Parathyroid adenoma (tissue), 2 donors: ENCODE results near the gene PPP1R3G.
"Not testable (repeated sequence)": the region's sequence is repeated elsewhere in the genome, so short reads cannot be mapped to it uniquely, and the experiment has no call there.

Experiments used
- H2AFZ ChIP-seq: fragments of 300-600 bp; sonication (generic); one replicate; pipeline ENCODE4 v1.7.0; 2017; ENCODE audit warnings: antibody characterized with exemption, mild to moderate bottlenecking
- H3K27ac ChIP-seq: fragments of 300-600 bp; sonication (generic); one replicate; pipeline ENCODE4 v1.7.0; 2017
- H3K27me3 ChIP-seq: fragments of 300-600 bp; sonication (generic); one replicate; pipeline ENCODE4 v1.7.0; 2017; ENCODE audit warnings: low read length; ENCODE audit not compliant: control insufficient read depth, insufficient read depth
- H3K36me3 ChIP-seq: fragments of 300-600 bp; sonication (generic); one replicate; pipeline ENCODE4 v1.7.0; 2017; ENCODE audit warnings: low read length; ENCODE audit not compliant: control insufficient read depth, insufficient read depth
- H3K4me1 ChIP-seq: fragments of 300-600 bp; sonication (generic); one replicate; pipeline ENCODE4 v1.7.0; 2017; ENCODE audit warnings: control low read depth
- H3K4me2 ChIP-seq: fragments of 300-600 bp; sonication (generic); one replicate; pipeline ENCODE4 v1.7.0; 2017; ENCODE audit warnings: low read length
- H3K4me3 ChIP-seq: fragments of 300-600 bp; sonication (generic); one replicate; pipeline ENCODE4 v1.7.0; 2017; ENCODE audit warnings: low read depth, low read length
- H3K79me2 ChIP-seq: fragments of 300-600 bp; sonication (generic); one replicate; pipeline ENCODE4 v1.7.0; 2017; ENCODE audit warnings: control low read depth
- H3K9ac ChIP-seq: fragments of 300-600 bp; sonication (generic); one replicate; pipeline ENCODE4 v1.7.0; 2017; ENCODE audit warnings: mild to moderate bottlenecking
- H3K9me3 ChIP-seq: fragments of 300-600 bp; sonication (generic); one replicate; pipeline ENCODE4 v1.7.0; 2017; ENCODE audit warnings: low read length; ENCODE audit not compliant: control insufficient read depth
- CTCF ChIP-seq: fragments of 300-600 bp; sonication (generic); IDR thresholded peaks from one replicate; pipeline ENCODE4 v1.7.0; 2017; ENCODE audit warnings: antibody characterized with exemption, mild to moderate bottlenecking
- donor health status: primary hyperparathyroidism.

PPP1R3G gene

DNA sequence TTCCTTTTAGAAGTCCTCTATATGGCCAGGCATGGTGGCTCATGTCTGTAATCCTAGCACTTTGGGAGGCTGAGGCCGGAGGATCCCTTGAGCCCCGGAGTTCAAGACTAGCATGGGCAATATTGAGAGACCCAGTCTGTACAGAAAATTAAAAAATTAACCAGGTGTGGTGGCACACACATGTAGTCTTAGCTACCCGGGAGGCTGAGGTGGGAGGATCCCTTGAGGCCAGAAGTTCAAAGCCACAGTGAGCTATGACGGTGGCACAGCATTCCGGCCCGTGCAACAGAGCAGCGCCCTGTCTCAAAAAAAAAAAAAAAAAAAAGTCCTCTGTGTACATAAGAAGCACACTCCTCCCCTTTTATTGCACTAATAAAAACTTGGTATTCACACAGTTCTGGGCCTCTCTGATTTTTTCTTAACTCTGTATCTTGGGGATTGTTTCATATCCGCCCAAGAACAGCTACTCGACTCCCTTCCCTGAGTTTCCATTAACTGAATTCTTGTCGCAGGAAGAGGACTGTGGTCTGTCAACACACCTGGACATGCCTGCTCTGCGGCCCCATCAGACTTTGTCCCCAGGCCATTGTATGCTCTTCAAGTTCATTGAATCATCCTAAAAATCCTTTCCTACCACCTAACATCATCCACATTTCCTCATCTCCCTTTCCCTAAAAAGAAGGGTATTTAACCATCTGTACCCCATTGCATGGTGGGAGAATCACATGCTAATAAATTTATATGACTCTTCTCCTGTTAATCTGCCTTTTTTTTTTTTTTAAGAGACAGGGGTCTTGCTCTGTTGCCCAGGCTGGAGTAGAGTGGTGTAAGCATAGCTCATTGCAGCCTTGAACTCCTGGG is 25.9 kb upstream of the PPP1R3G start:
- H3K4me3 ChIP-seq: no peak overlapping the region
- H3K9ac ChIP-seq: no peak overlapping the region
- no peak overlapping the region for H3K4me2 ChIP-seq
- H3K79me2 ChIP-seq: no peaks in the 10 kb centered on the region
- no peak overlapping the region for H3K27ac ChIP-seq
- no peaks in the 10 kb centered on the region for H3K27me3 ChIP-seq
- no peak for TF ChIP-seq CTCF
- no peaks in the 10 kb centered on the region for H3K9me3 ChIP-seq
- no peaks in the 10 kb centered on the region for H3K4me1 ChIP-seq
- no peak overlapping the region for H2AFZ ChIP-seq
- H3K36me3 ChIP-seq: no peaks in the 10 kb centered on the region

- H3K27me3 ChIP-seq, H3K9ac ChIP-seq, H3K79me2 ChIP-seq, H3K36me3 ChIP-seq, H3K27ac ChIP-seq, H3K4me2 ChIP-seq, H2AFZ ChIP-seq, H3K9me3 ChIP-seq, H3K4me1 ChIP-seq, H3K4me3 ChIP-seq: not testable (repeated sequence)
Observed at GRCh38 chr6:5060439-5060838, 24.7 kb upstream of the PPP1R3G start.

DNA sequence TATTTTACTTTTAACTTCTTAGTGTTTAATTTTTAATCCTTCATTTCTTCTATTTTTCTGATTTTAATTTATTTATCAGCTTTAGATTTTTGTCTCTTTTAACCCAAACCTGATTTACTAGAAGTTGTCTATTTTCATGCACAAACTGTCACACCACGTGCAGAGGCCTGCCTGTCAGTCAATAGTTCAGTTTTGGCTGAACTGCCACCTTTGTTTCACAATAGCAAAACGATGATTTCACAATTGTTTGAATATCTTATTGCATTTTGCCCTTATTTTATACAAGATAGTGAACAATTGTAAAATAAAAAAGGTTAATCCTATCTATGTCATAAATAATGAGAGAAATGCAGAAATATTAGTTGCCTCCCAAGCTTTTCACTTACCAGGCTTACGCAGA is 24.0 kb upstream of the PPP1R3G start:
- Histone ChIP-seq H3K79me2 (no peaks in the 10 kb centered on the region), H3K27me3 (no peaks in the 10 kb centered on the region), H3K4me1 (no peaks in the 10 kb centered on the region), H3K4me3 (no peak overlapping the region), H3K9me3 (no peaks in the 10 kb centered on the region), H3K9ac (no peak overlapping the region), H2AFZ (no peak overlapping the region), H3K4me2 (no peak overlapping the region), H3K27ac (no peak overlapping the region), H3K36me3 (no peaks in the 10 kb centered on the region)
- no peak for TF ChIP-seq CTCF

- Histone ChIP-seq H3K27me3 (no peaks in the 10 kb centered on the region), H3K9ac (no peak overlapping the region), H2AFZ (no peak overlapping the region), H3K36me3 (no peaks in the 10 kb centered on the region), H3K4me3 (no peak overlapping the region), H3K4me1 (no peaks in the 10 kb centered on the region), H3K79me2 (no peaks in the 10 kb centered on the region), H3K9me3 (no peaks in the 10 kb centered on the region), H3K4me2 (no peak overlapping the region), H3K27ac (no peak overlapping the region)
- no peak for TF ChIP-seq CTCF
Observed at GRCh38 chr6:5063617-5064016, 21.5 kb upstream of the PPP1R3G start.

DNA sequence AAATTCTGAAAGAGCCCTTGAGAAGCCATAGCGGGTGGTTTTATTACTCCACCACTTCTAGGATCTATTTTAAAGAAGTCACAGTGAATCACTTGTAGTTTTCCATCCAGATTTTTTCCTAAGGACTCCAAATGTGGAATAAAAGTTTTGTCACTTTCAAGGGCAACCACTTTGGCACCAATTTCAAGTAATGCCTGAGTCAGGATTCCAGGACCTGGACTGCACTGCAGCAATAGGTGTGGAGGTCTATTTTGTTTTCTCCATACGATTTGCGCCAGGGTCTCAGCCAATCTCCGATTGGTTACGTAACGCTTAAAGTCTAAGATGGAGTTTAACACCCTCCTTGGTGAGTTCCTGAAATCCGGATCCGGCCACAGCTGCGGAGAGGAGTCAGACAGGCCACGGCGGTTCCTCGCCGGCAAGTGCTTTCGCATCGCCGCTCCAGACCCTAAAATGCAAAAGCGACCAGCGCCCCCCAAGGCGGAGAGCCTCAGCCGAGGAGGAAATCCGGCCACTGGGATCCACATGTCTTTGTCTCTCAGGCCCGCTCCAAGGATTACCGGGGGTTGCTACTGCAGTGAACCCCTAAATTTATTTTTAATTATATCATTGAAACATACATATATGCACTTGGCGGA is 18.6 kb upstream of the PPP1R3G start:
- Histone ChIP-seq H3K36me3 (no peaks in the 10 kb centered on the region), H3K4me1 (no peaks in the 10 kb centered on the region), H2AFZ (no peak overlapping the region), H3K27me3 (no peaks in the 10 kb centered on the region), H3K4me3 (no peak overlapping the region), H3K9ac (no peak overlapping the region), H3K4me2 (no peak overlapping the region), H3K79me2 (no peaks in the 10 kb centered on the region), H3K27ac (no peak overlapping the region), H3K9me3 (no peaks in the 10 kb centered on the region)
- TF ChIP-seq CTCF: no peak
